ENCODE measurements around the gene WAC. TPM values are rescaled to one million over a fixed set of nuclear protein-coding genes. Genes with fewer than 3 reads are reported as not detected.

WAC gene
- total and polyA plus RNA-seq, 9 donors = 60.5 to 164 (median 113) TPM

DNA sequence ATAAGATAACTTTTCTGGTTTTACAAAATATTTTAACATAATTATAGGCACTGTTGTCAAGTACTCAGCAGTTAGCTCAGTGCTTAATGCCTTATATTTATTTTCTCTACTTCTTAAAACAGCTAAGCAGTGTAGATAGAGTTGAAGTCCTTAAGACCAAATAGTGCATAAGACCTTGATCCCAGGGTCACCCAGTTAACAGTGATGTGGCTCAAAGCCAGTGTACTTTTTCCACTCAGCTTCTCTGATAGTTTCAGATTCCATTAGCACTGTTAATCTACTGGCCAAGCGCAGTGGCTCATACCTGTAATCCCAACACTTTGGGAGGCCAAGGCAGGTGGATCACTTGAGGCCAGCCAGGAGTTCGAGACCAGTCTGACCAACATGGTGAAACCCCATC is 83.6 kb downstream of the WAC start:
- Histone ChIP-seq H3K27ac (no peak overlapping the region), H3K4me3 (no peak overlapping the region), H3K4me1 (ENCODE audit: insufficient read depth) (peaks cover 3% of the 10 kb centered on the region), H3K9me3 (no peaks in the 10 kb centered on the region), H3K36me3 (no peaks in the 10 kb centered on the region), H3K27me3 (no peaks in the 10 kb centered on the region)
- WGBS, 3 donors = 88 to 100% (median 88%) methylated on average over 2 of the region's 2 CpGs
- intact Hi-C loops (cut with DNase I) = no loop called here
- DNase-seq = no peak
- TF ChIP-seq CTCF (IDR thresholded peaks at IDR 0.05) = no peak
- TF ChIP-seq POLR2A (IDR thresholded peaks at IDR 0.05) = no peak
- TF ChIP-seq EP300 (IDR thresholded peaks at IDR 0.05) = no peak

DNA sequence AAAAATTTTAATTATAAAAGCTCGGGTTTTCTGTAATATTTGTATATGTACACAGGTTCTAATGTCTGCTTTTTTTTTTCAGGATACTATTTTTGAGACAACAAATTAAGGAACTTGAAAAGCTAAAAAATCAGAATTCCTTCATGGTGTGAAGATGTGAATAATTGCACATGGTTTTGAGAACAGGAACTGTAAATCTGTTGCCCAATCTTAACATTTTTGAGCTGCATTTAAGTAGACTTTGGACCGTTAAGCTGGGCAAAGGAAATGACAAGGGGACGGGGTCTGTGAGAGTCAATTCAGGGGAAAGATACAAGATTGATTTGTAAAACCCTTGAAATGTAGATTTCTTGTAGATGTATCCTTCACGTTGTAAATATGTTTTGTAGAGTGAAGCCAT is 86.5 kb downstream of the WAC start:
- no peak for DNase-seq
- H3K27ac ChIP-seq = no peak overlapping the region
- WGBS, 3 donors = 91 to 92% (median 92%) methylated on average over 4 of the region's 4 CpGs
- no peaks in the 10 kb centered on the region for H3K9me3 ChIP-seq
- no peak overlapping the region for H3K4me3 ChIP-seq
- TF ChIP-seq CTCF (IDR thresholded peaks at IDR 0.05) = no peak
- intact Hi-C loops (cut with DNase I) = no loop called here
- no peaks in the 10 kb centered on the region for H3K27me3 ChIP-seq
- H3K36me3 ChIP-seq = no peaks in the 10 kb centered on the region
- peaks cover 3% of the 10 kb centered on the region for H3K4me1 ChIP-seq (ENCODE audit: insufficient read depth)

- peaks cover 3% of the 10 kb centered on the region for H3K4me1 ChIP-seq (ENCODE audit: insufficient read depth)
- intact Hi-C loops (cut with DNase I) = loop anchor here in 1 of 4 donors (10.0 kb wide), 1 partner anchor 685 kb away; no protein-coding TSS in a partner anchor
- no peak overlapping the region for H3K27ac ChIP-seq
- 53 to 62% (median 61%) methylated on average over 2 of the region's 2 CpGs for WGBS, 3 donors
- DNase-seq = no peak
- H3K4me3 ChIP-seq = no peak overlapping the region
- H3K36me3 ChIP-seq = no peaks in the 10 kb centered on the region
- no peaks in the 10 kb centered on the region for H3K27me3 ChIP-seq
- H3K9me3 ChIP-seq = no peaks in the 10 kb centered on the region
- TF ChIP-seq EP300 (IDR thresholded peaks at IDR 0.05) (no peak), POLR2A (IDR thresholded peaks at IDR 0.05) (no peak), CTCF (IDR thresholded peaks at IDR 0.05) (no peak)
Observed at GRCh38 chr10:28620251-28620650, 87.3 kb downstream of the WAC start.

GRCh38 chr10:28623483-28623882 is 90.6 kb downstream of the WAC start:
- TF ChIP-seq POLR2A (IDR thresholded peaks at IDR 0.05) (no peak), EP300 (IDR thresholded peaks at IDR 0.05) (no peak), CTCF (IDR thresholded peaks at IDR 0.05) (no peak)
- Histone ChIP-seq H3K36me3 (no peaks in the 10 kb centered on the region), H3K4me3 (no peak overlapping the region), H3K27me3 (no peaks in the 10 kb centered on the region), H3K4me1 (ENCODE audit: insufficient read depth) (no peaks in the 10 kb centered on the region), H3K9me3 (no peaks in the 10 kb centered on the region), H3K27ac (no peak overlapping the region)
- intact Hi-C loops (cut with DNase I) = loop anchor here in 1 of 4 donors (10.0 kb wide), 1 partner anchor 681 kb away; no protein-coding TSS in a partner anchor
- WGBS, 3 donors = 78 to 86% (median 84%) methylated on average over 7 of the region's 7 CpGs
- DNase-seq = no peak
